BJ (cell line): Measurements from ENCODE around the gene FUT1. TPM values are rescaled to one million over a fixed set of nuclear protein-coding genes. Genes with fewer than 3 reads are reported as not detected.
"Not testable (repeated sequence)": the region's sequence is repeated elsewhere in the genome, so short reads cannot be mapped to it uniquely, and the experiment has no call there.

Source experiments
- CTCF ChIA-PET: fragments of 350-600 bp; formaldehyde crosslinking; extraction: SDS; loops from one replicate; lab custom pipeline; 2021; ENCODE audit warnings: antibody characterized with exemption, inconsistent platforms; lab: Yijun Ruan, JAX
- POLR2A ChIA-PET: fragments of 300-600 bp; sonication (Branson Sonifier 250); formaldehyde crosslinking; extraction: SDS; loops from one replicate; lab custom pipeline; 2021; ENCODE audit warnings: antibody characterized with exemption; lab: Charles Lee
- DNase-seq: peaks from one replicate; pipeline ENCODE4 v3.0.0-alpha.2; 2011; ENCODE audit warnings: low read depth
- H3K27me3 ChIP-seq: 2 replicates; pipeline ENCODE4 v1.6.0; 2011; ENCODE audit warnings: low read length; ENCODE audit not compliant: control insufficient read depth, insufficient read depth
- H3K36me3 ChIP-seq: 2 replicates; pipeline ENCODE4 v1.5.1; 2011; ENCODE audit warnings: low read length; ENCODE audit not compliant: control insufficient read depth, insufficient read depth
- H3K4me3 ChIP-seq: 2 replicates; pipeline ENCODE4 v1.5.1; 2011; ENCODE audit warnings: low read depth, mild to moderate bottlenecking, control low read depth, low read length
- CTCF ChIP-seq: IDR thresholded peaks from 2 replicates; pipeline ENCODE4 v1.5.1; 2011; ENCODE audit warnings: low read depth, mild to moderate bottlenecking, control low read depth, inconsistent platforms, low read length, moderate library complexity; ENCODE audit not compliant: insufficient read depth
- polyA plus RNA-seq: library from polyadenylated mRNA; depleted of rRNA; stranded (reverse); fragments of >200 nt; gene quantifications from 2 replicates; pipeline ENCODE4 v1.2.3, GENCODE V29; 2011

FUT1 gene
- polyA plus RNA-seq, 1 experiment, result 0.37 TPM

GRCh38 chr19:48796298-48797083 is 44.0 kb upstream of the FUT1 start:
- ChIA-PET CTCF (interaction anchor here (1.2 to 5.1 kb wide), 12 partner anchors 10 to 174 kb away, joined by 3 to 109 read pairs (median 22); partner anchors contain the start of genes BCAT2, CA11 and HSD17B14), POLR2A (interaction anchor here (1.2 kb wide), 1 partner anchor 41 kb away, joined by 3 read pairs; no protein-coding TSS in a partner anchor)
- TF ChIP-seq CTCF, result no peak
- DNase-seq, result no peak
- Histone ChIP-seq H3K27me3 (no peaks in the 10 kb centered on the region), H3K4me3 (no peak overlapping the region), H3K36me3 (no peaks in the 10 kb centered on the region; the same call in 1 of the 2 replicates)

- CTCF ChIA-PET, result interaction anchor here (0.6 to 5.1 kb wide), 34 partner anchors 10 to 198 kb away, joined by 3 to 109 read pairs (median 4); partner anchors contain the start of genes BCAT2, CA11, GYS1 and HSD17B14
- H3K36me3 ChIP-seq, result no peaks in the 10 kb centered on the region; the same call in 1 of the 2 replicates
- no peak for TF ChIP-seq CTCF
- POLR2A ChIA-PET, result interaction anchor here (0.5 to 1.2 kb wide), 3 partner anchors 42 to 180 kb away, joined by 3 to 8 read pairs (median 3); no protein-coding TSS in a partner anchor
- DNase-seq, result no peak
- no peaks in the 10 kb centered on the region for H3K27me3 ChIP-seq
- H3K4me3 ChIP-seq, result no peak overlapping the region
These were observed 43.2 kb upstream of the FUT1 start for GRCh38 chr19:48795685-48796070.

GRCh38 chr19:48795055-48795684 is 42.7 kb upstream of the FUT1 start:
- H3K36me3 ChIP-seq, result no peaks in the 10 kb centered on the region; the same call in 1 of the 2 replicates
- POLR2A ChIA-PET, result interaction anchor here (0.5 to 0.6 kb wide), 2 partner anchors 146 to 181 kb away, joined by 3 to 8 read pairs; no protein-coding TSS in a partner anchor
- peak; percentile 94 for TF ChIP-seq CTCF

GRCh38 chr19:48794291-48794690 is 41.9 kb upstream of the FUT1 start:
- no peaks in the 10 kb centered on the region for H3K27me3 ChIP-seq
- no peak for TF ChIP-seq CTCF
- CTCF ChIA-PET, result interaction anchor here (0.5 to 5.1 kb wide), 13 partner anchors 10 to 205 kb away, joined by 4 to 109 read pairs (median 20); partner anchors contain the start of genes CA11 and HSD17B14
- DNase-seq, result no peak
- POLR2A ChIA-PET, result no interaction called here
- no peaks in the 10 kb centered on the region for H3K36me3 ChIP-seq
- H3K4me3 ChIP-seq, result no peak overlapping the region

More at GRCh38 chr19:48795055-48795684, 42.7 kb upstream of the FUT1 start:
- CTCF ChIA-PET, result interaction anchor here (0.6 to 5.1 kb wide), 36 partner anchors 10 to 205 kb away, joined by 3 to 109 read pairs (median 4); partner anchors contain the start of genes BCAT2, CA11, GYS1 and HSD17B14
- DNase-seq, result peak; percentile 67
- Histone ChIP-seq H3K27me3 (no peaks in the 10 kb centered on the region), H3K4me3 (peak overlapping the region; percentile 20)

- H3K4me3 ChIP-seq, result no peak overlapping the region
- H3K27me3 ChIP-seq, result no peaks in the 10 kb centered on the region
- DNase-seq, result no peak
- ChIA-PET CTCF (interaction anchor here (1.2 to 5.1 kb wide), 7 partner anchors 9 to 177 kb away, joined by 6 to 109 read pairs (median 36); partner anchors contain the start of genes CA11 and HSD17B14), POLR2A (no interaction called here)
- H3K36me3 ChIP-seq, result no peaks in the 10 kb centered on the region
- TF ChIP-seq CTCF, result no peak
These were observed 40.8 kb upstream of the FUT1 start for GRCh38 chr19:48793271-48793670.

- H3K36me3 ChIP-seq, DNase-seq, H3K4me3 ChIP-seq, H3K27me3 ChIP-seq: not testable (repeated sequence)
- CTCF ChIA-PET, result interaction anchor here (0.6 to 6.3 kb wide), 48 partner anchors 7 to 438 kb away, joined by 3 to 195 read pairs (median 4); partner anchors contain the start of genes CA11, FUT2, HSD17B14 and PLEKHA4
- POLR2A ChIA-PET, result interaction anchor here (0.6 kb wide), 1 partner anchor 57 kb away, joined by 5 read pairs; no protein-coding TSS in a partner anchor
These were observed 34.9 kb upstream of the FUT1 start for GRCh38 chr19:48787331-48787730.

- CTCF ChIA-PET, result interaction anchor here (2.7 to 6.3 kb wide), 4 partner anchors 8 to 184 kb away, joined by 18 to 195 read pairs (median 32); no protein-coding TSS in a partner anchor
- DNase-seq, H3K27me3 ChIP-seq, H3K36me3 ChIP-seq, H3K4me3 ChIP-seq, POLR2A ChIA-PET: not testable (repeated sequence)
These were observed 34.0 kb upstream of the FUT1 start for GRCh38 chr19:48786422-48786821.
